Measurements from ENCODE around the gene CACNA1C.
"Not testable (repeated sequence)": the region's sequence is repeated elsewhere in the genome, so short reads cannot be mapped to it uniquely, and the experiment has no call there.

The CACNA1C gene

DNA sequence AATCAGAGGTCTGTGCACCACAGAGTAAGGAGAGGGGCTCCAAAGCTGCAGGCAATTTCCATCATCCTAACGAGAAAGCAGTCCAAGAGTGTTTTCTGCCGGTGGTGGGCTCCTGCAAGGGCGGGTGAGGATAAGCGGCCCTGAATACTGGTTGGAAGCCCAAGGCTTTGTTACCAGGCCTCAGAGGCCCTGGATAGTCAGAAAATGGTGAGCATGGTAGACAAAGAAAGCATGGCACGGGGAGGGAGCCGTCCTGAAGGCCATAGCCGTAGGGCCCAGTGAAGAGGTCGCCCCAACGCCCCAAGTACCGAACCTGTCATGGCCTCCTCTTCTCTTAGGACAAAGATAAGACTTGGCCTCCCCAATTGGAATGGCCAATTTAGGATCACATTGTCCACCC lies 435.3 kb downstream of the CACNA1C start:
- TF ChIP-seq, protein P1, sequence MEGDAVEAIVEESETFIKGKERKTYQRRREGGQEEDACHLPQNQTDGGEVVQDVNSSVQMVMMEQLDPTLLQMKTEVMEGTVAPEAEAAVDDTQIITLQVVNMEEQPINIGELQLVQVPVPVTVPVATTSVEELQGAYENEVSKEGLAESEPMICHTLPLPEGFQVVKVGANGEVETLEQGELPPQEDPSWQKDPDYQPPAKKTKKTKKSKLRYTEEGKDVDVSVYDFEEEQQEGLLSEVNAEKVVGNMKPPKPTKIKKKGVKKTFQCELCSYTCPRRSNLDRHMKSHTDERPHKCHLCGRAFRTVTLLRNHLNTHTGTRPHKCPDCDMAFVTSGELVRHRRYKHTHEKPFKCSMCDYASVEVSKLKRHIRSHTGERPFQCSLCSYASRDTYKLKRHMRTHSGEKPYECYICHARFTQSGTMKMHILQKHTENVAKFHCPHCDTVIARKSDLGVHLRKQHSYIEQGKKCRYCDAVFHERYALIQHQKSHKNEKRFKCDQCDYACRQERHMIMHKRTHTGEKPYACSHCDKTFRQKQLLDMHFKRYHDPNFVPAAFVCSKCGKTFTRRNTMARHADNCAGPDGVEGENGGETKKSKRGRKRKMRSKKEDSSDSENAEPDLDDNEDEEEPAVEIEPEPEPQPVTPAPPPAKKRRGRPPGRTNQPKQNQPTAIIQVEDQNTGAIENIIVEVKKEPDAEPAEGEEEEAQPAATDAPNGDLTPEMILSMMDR (conservative IDR thresholded peaks at IDR 0.05), result no peak
- no peak for TF ChIP-seq ZFX (IDR thresholded peaks at IDR 0.05)
- no peak overlapping the region for H3K27ac ChIP-seq

DNA sequence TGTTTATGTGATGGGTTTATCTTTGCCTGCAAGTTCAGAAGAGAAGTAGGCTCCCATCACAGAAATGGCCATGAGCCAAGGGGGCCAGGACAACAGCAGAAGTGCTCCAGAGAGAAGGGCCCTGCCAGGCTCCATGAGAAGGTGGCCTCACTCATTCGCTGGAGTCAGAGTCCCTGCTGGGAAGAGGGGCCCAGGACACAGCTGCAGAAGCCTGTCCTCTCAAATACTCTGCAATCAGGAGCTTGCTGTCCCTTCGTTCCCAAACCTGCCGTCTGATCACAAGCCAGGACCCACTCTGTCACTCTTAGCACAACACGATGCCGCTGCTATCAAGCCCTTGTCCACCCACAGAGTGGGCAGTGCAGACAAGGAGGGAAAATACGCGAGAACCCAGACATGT lies 435.8 kb downstream of the CACNA1C start:
- TF ChIP-seq, protein P1 (conservative IDR thresholded peaks at IDR 0.05), result no peak
- TF ChIP-seq ZFX (IDR thresholded peaks at IDR 0.05), result no peak
- no peak overlapping the region for H3K27ac ChIP-seq

DNA sequence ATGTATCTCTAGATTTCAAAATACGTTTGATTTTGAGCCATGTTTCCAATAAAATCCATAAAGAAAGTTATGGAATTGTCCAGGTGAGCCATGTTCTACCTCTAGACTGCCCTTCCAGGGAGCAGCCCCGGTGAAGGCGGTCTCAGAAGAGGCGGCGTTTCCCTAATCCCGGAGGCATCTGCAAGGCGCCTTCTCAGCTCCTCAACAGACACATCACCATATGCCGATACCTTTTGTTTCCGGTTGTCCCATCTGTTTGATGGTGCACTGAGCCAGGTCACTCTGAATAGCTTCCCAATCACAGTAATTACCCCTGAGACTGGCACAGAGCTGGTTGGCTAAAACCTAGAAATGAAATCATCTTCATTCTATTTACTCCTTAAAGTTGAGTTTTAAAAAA lies 436.5 kb downstream of the CACNA1C start:
- TF ChIP-seq, protein P1 (conservative IDR thresholded peaks at IDR 0.05), result no peak
- TF ChIP-seq ZFX (IDR thresholded peaks at IDR 0.05), result no peak
- H3K27ac ChIP-seq, result no peak overlapping the region

DNA sequence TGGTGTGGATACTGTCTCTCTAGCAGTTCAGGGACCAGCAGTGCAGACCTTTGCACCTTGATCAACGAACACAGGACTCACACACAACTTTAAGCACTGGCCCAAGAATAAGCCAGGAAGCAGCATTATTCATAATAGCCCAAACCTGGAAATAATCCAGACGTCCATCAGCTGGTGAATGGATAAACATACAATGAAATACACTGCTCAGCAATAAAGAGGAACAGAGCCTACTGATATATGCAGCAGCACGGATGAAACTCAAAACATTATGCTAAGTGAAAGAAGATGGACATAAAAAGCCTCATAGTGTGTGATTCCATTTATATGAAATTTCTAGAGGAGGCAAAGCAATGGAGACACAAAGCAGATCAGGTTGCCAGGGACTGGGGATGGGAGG lies 438.0 kb downstream of the CACNA1C start:
- no peak overlapping the region for H3K27ac ChIP-seq
- TF ChIP-seq, protein P1 (conservative IDR thresholded peaks at IDR 0.05), result no peak
- no peak for TF ChIP-seq ZFX (IDR thresholded peaks at IDR 0.05)

DNA sequence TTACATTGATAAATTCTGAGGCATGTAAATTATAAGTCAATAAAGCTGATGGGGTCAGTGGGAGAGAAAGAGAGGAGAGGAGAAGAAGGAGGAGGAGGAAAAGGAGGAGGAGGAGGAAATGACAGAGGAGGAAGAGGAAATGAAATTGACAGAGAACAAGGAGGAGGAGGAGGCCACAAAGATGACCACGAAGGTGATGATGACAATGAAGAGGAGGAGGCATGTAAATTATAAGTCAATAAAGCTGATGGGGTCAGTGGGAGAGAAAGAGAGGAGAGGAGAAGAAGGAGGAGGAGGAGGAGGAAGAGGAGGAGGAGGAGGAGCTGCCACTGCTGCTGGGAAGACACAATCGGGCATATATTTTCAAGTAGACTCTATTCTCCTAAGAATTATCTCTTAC lies 438.6 kb downstream of the CACNA1C start:
- H3K27ac ChIP-seq, result not testable (repeated sequence)

DNA sequence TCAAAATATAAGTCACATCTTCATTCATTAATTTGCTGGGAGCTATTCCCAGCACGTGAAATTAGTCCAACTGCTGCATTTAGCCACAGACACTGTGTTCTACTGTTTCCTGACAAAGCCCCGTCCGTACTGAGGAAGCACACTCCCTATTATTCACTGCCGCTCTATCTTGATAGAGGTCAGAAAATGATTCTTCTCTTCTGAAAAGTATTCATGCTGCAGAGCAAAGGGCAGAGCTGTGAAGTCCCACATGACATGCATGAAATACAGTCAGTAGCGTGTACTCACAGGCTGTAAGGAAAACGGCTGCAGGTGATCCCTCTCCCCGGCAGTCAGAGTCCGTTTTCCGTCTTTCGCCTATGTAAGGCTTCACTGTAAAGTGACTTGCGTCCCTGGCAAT lies 439.4 kb downstream of the CACNA1C start:
- TF ChIP-seq, protein P1 (conservative IDR thresholded peaks at IDR 0.05), result no peak
- TF ChIP-seq ZFX (IDR thresholded peaks at IDR 0.05), result no peak
- no peak overlapping the region for H3K27ac ChIP-seq

DNA sequence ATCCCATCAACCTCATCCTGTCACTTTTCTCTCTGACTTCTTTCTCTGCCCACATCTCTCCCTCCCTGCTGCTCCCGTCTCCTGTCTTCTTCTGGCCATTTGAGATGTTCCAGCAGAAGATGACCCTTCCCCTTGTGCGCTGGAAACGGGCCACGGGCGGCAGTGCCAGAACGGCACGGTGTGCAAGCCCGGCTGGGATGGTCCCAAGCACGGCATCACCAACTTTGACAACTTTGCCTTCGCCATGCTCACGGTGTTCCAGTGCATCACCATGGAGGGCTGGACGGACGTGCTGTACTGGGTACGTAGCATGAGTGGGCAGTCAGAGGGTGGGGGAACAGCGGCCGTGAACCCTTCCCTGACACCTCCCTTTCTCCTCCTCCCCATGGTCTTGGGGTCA lies 440.3 kb downstream of the CACNA1C start:
- no peak overlapping the region for H3K27ac ChIP-seq
- no peak for TF ChIP-seq ZFX (IDR thresholded peaks at IDR 0.05)
- TF ChIP-seq, protein P1 (conservative IDR thresholded peaks at IDR 0.05), result no peak

DNA sequence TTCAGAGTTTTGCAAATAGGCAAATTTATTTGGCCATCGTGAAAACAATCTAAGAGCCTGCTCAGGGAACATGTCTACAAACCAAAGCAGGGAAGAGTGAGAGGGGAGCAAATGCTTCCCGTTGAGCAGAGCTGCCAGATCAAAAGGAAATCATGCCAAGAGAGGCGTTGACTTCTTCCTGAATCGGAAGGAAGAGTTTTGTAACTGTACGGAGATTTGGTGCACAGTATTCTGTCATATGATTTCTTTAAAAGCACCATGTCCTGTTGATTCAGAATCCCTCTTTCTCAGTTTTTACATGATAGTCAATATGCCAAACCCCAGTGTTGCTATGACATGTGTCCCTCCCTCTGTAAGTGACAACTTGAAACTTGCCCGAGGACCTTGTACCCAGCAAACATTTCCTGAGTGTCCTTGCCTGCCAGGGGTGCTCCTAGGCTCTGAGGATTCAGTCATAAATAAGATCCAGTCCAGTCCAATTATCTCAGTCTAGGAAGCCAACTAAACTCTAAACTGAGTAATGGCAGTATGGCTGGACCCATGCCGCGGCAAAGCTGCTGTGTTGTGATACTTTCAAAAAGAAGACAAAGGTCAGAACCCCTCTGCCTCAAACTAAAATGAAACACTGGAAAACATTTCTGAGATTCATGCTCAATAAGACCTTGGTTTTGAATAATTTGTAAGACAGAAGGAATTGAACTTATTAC lies 441.9 kb downstream of the CACNA1C start:
- no peak overlapping the region for H3K27ac ChIP-seq
- no peak for TF ChIP-seq ZFX (IDR thresholded peaks at IDR 0.05)
- TF ChIP-seq, protein P1 (conservative IDR thresholded peaks at IDR 0.05), result no peak

Data from C4-2B (cell line).